Immature natural killer cell (primary cell): ENCODE data around the gene TH. TPM values are rescaled to one million over a fixed set of nuclear protein-coding genes. Genes with fewer than 3 reads are reported as not detected.

ENCODE experiments used
- DNase-seq, 3 donors: peaks; one replicate each; pipeline ENCODE4 v3.0.0; 2022; ENCODE audit warnings: mixed read lengths in 1 of 3
- H3K27ac Mint-ChIP-seq, 6 donors: one replicate each; pipeline ENCODE4 v1.8.0; 2020; ENCODE audit warnings: mixed read lengths in 6 of 6, mild to moderate bottlenecking in 5 of 6, inconsistent platforms in 4 of 6, moderate library complexity in 3 of 6
- H3K27me3 Mint-ChIP-seq, 3 donors: one replicate each; pipeline ENCODE4 v1.8.0; 2020 to 2021; ENCODE audit warnings: low read depth in 3 of 3, mild to moderate bottlenecking in 3 of 3, mixed read lengths in 3 of 3, moderate library complexity in 3 of 3, inconsistent platforms in 1 of 3
- H3K36me3 Mint-ChIP-seq, 3 donors: one replicate each; pipeline ENCODE4 v1.8.0; 2020; ENCODE audit warnings: mixed read lengths in 3 of 3, inconsistent platforms in 2 of 3, mild to moderate bottlenecking in 2 of 3
- H3K4me1 Mint-ChIP-seq, 2 donors: one replicate each; pipeline ENCODE4 v1.8.0; 2020; ENCODE audit warnings: inconsistent platforms in 2 of 2, mild to moderate bottlenecking in 2 of 2, mixed read lengths in 2 of 2, moderate library complexity in 1 of 2
- H3K4me3 Mint-ChIP-seq, 5 donors: one replicate each; pipeline ENCODE4 v1.8.0; 2020; ENCODE audit warnings: mild to moderate bottlenecking in 5 of 5, mixed read lengths in 5 of 5, inconsistent platforms in 3 of 5, moderate library complexity in 3 of 5
- H3K9me3 Mint-ChIP-seq, 6 donors: one replicate each; pipeline ENCODE4 v1.8.0; 2020; ENCODE audit warnings: mild to moderate bottlenecking in 6 of 6, mixed read lengths in 6 of 6, inconsistent platforms in 4 of 6, moderate library complexity in 3 of 6
- polyA plus RNA-seq, 3 donors: library from polyadenylated mRNA; unstranded; fragments of 300-500 nt; fragmentation: Illumina TruSeq; gene quantifications; one replicate each; pipeline ENCODE4 v1.2.3, GENCODE V29; 2021

The TH gene
- polyA plus RNA-seq, 3 donors from 2014 or later: not detected

- H3K27me3 Mint-ChIP-seq: peaks cover 0 to 1% (median 0%) of the 10 kb centered on the region in 3 donors
- no peaks in the 10 kb centered on the region for H3K9me3 Mint-ChIP-seq
- no peak for DNase-seq
- H3K4me1 Mint-ChIP-seq: no peaks in the 10 kb centered on the region
- no peak within 1 kb of the TSS for H3K4me3 Mint-ChIP-seq
- H3K27ac Mint-ChIP-seq: no peak within 1 kb of the TSS
- no peaks in the 10 kb centered on the region for H3K36me3 Mint-ChIP-seq
Measured at GRCh38 chr11:2160736-2161259, 10.8 kb downstream of the TH start, which contains the start of gene INS. INS (minus strand) TSS chr11:2161209; CDS start chr11:2160971, 238 bp downstream.

DNA sequence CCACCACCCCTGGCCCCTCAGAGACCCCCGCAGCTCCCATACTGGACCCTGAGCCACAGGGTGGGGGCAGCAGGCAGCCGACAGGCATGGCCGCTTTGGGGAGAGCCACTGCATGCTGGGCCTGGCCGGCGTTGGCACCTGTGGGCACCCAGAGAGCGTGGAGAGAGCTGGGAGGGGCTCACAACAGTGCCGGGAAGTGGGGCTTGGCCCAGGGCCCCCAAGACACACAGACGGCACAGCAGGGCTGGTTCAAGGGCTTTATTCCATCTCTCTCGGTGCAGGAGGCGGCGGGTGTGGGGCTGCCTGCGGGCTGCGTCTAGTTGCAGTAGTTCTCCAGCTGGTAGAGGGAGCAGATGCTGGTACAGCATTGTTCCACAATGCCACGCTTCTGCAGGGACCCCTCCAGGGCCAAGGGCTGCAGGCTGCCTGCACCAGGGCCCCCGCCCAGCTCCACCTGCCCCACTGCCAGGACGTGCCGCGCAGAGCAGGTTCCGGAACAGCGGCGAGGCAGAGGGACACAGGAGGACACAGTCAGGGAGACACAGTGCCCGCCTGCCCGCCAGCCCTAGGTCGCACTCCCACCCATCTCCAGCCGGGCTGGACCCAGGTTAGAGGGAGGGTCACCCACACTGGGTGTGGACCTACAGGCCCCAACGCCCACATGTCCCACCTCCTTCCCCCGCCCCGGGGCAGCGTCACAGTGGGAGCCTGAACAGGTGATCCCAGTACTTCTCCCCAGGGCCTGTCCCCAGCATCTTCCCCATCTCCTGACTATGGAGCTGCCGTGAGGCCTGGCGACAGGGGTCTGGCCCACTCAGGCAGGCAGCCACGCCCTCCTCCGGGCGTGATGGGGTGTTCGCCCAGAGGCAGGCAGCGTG, 11.8 kb downstream of the TH start:
- Mint-ChIP-seq H3K36me3 (no peaks in the 10 kb centered on the region), H3K27ac (no peak overlapping the region), H3K9me3 (no peaks in the 10 kb centered on the region), H3K27me3 (peaks cover 0 to 2% (median 1%) of the 10 kb centered on the region in 3 donors), H3K4me3 (no peak overlapping the region), H3K4me1 (no peaks in the 10 kb centered on the region)
- DNase-seq: no peak

GRCh38 chr11:2158966-2159365, 12.6 kb downstream of the TH start:
- DNase-seq: no peak
- H3K4me1 Mint-ChIP-seq: no peaks in the 10 kb centered on the region
- H3K9me3 Mint-ChIP-seq: no peaks in the 10 kb centered on the region
- H3K27ac Mint-ChIP-seq: no peak overlapping the region
- peaks cover 0 to 2% (median 1%) of the 10 kb centered on the region in 3 donors for H3K27me3 Mint-ChIP-seq
- no peaks in the 10 kb centered on the region for H3K36me3 Mint-ChIP-seq
- no peak overlapping the region for H3K4me3 Mint-ChIP-seq

DNA sequence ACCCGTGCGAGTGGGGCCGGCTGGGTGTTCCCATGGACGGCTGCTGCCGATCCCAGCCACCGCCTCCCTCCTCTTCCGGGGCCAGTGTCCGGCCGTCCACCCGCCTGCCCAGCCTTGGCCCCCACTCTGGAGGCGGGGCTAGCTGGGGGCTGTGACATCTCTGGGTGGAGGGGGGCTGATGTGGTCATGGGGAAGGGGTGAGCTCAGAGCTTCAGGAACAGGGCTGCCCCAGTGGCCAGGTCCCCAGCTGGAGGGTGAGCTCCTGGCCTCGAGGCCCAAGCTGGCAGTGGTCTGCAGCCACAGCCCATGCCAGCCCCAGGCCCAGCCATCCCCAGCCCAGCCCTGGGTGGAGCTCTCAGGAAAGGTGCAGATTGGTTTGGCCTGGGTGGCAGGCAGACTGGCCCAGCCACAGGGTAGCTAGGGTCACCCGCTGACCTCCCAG, 13.3 kb downstream of the TH start:
- Mint-ChIP-seq H3K4me3 (no peak overlapping the region), H3K4me1 (no peaks in the 10 kb centered on the region), H3K27me3 (peaks cover 0 to 2% (median 1%) of the 10 kb centered on the region in 3 donors), H3K9me3 (no peaks in the 10 kb centered on the region), H3K36me3 (no peaks in the 10 kb centered on the region), H3K27ac (no peak overlapping the region)
- no peak for DNase-seq

GRCh38 chr11:2157294-2158040, 14.1 kb downstream of the TH start:
- Mint-ChIP-seq H3K27ac (no peak overlapping the region), H3K36me3 (no peaks in the 10 kb centered on the region), H3K9me3 (no peaks in the 10 kb centered on the region), H3K27me3 (peaks cover 0 to 2% (median 1%) of the 10 kb centered on the region in 3 donors), H3K4me1 (no peaks in the 10 kb centered on the region), H3K4me3 (no peak overlapping the region)
- DNase-seq: no peak

- DNase-seq: peak; percentile 23 to 45 (median 42)
- Mint-ChIP-seq H3K9me3 (no peaks in the 10 kb centered on the region), H3K27ac (no peak overlapping the region), H3K27me3 (peaks cover 1 to 2% (median 1%) of the 10 kb centered on the region in 3 donors), H3K36me3 (no peaks in the 10 kb centered on the region), H3K4me1 (peaks cover 5% of the 10 kb centered on the region in 2 donors), H3K4me3 (no peak overlapping the region)
Measured at GRCh38 chr11:2156416-2157182, 15.0 kb downstream of the TH start.

GRCh38 chr11:2155511-2155910, 16.1 kb downstream of the TH start:
- Mint-ChIP-seq H3K36me3 (no peaks in the 10 kb centered on the region), H3K27ac (no peak overlapping the region), H3K4me1 (peaks cover 7% of the 10 kb centered on the region in 2 donors), H3K9me3 (no peaks in the 10 kb centered on the region), H3K27me3 (peaks cover 1 to 11% (median 1%) of the 10 kb centered on the region in 3 donors), H3K4me3 (no peak overlapping the region)
- DNase-seq: no peak

- Mint-ChIP-seq H3K9me3 (no peaks in the 10 kb centered on the region), H3K4me1 (peaks cover 7% of the 10 kb centered on the region in 2 donors), H3K27ac (no peak overlapping the region), H3K27me3 (peaks cover 1 to 15% (median 3%) of the 10 kb centered on the region in 3 donors), H3K36me3 (no peaks in the 10 kb centered on the region), H3K4me3 (no peak overlapping the region)
- no peak for DNase-seq
Measured at GRCh38 chr11:2154889-2155288, 16.7 kb downstream of the TH start.

- H3K36me3 Mint-ChIP-seq: no peaks in the 10 kb centered on the region
- H3K9me3 Mint-ChIP-seq: no peaks in the 10 kb centered on the region
- H3K4me1 Mint-ChIP-seq: peaks cover 7% of the 10 kb centered on the region in 2 donors
- no peak overlapping the region for H3K4me3 Mint-ChIP-seq
- DNase-seq: no peak
- H3K27ac Mint-ChIP-seq: no peak overlapping the region
- H3K27me3 Mint-ChIP-seq: peaks cover 1 to 18% (median 3%) of the 10 kb centered on the region in 3 donors
Measured at GRCh38 chr11:2154195-2154585, 17.4 kb downstream of the TH start.

DNA sequence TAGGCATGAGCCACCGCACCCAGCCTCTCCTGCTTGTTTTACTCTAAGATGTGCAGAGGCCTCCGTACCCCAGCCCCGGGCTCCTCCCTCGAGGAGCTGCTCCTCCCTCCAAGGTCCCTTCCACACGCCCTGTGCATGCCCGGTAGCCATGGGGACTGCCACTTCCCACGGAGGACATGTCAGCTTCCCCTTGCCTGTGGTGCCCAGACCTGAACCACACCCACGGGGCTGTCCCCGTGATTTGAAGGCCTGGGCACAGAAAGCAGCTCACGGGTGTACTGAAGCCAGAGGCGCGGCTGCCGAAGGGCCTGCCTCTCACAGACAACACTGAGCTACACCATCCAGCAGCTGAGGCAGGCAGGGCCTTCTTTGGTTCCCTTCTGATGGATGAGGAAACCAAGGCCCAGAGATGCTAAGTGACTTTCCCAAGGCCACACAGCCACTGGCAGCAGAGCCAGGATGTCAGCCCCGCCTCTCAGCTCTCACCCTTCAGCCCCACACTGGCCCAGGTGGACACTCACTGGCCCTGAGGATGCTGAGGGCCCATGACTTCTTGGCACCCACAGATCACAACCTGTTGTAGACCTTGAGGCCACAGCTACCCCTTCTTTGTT, 17.9 kb downstream of the TH start:
- Mint-ChIP-seq H3K4me3 (no peak overlapping the region), H3K9me3 (no peaks in the 10 kb centered on the region), H3K36me3 (no peaks in the 10 kb centered on the region), H3K27me3 (peaks cover 0 to 21% (median 3%) of the 10 kb centered on the region in 3 donors), H3K4me1 (peaks cover 7% of the 10 kb centered on the region in 2 donors), H3K27ac (no peak overlapping the region)
- no peak for DNase-seq

DNA sequence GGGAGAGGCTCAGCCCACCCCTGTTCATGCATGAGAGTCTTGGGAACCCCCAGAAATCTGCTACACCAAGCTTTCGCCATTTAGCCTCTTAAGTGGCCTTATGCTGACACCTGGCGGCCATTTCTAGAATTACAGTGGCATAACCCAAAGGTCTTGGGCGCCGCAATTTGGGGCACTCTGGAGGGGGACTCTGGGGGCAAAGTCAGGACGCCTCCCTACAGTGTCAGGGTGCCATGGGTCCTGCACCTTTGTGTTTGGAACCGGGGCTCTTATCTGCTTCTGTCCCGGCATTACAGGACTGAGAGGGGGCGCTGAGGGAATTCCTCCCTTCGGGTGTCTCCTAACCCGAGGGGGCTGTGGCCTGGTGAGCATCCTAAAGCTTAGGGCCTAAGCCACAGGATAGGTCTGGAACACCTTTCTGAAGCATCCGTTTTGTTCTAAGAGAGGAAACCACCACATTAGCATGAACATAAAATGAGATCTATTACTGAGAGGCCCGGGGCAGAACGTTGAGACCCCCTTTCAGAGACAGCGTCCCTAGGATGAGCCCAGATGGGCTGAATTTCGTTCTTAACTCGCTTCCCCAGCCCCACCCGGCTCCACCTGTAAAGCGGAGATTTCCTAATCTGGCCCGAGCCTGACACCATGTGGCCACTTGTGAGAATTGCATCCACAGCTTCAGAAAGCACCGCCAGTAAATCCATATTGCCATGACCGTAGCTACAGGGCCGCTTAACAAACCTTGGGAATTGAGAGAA, 19.9 kb downstream of the TH start:
- H3K4me1 Mint-ChIP-seq: peaks cover 7% of the 10 kb centered on the region in 2 donors

More for the DNA sequence above, 19.9 kb downstream of the TH start:
- peak; percentile 62 to 69 (median 66) for DNase-seq
- peak overlapping the region; percentile 38 to 70 (median 61) for H3K4me3 Mint-ChIP-seq
- peaks cover 5 to 24% (median 7%) of the 10 kb centered on the region in 3 donors for H3K27me3 Mint-ChIP-seq
- H3K36me3 Mint-ChIP-seq: no peaks in the 10 kb centered on the region
- peak overlapping the region in 2 of 6 donors; percentile 16 to 82 for H3K27ac Mint-ChIP-seq
- no peaks in the 10 kb centered on the region for H3K9me3 Mint-ChIP-seq
